GM18498 (cell line): ENCODE data around the gene YAP1.

ENCODE experiments used
- ATAC-seq: cut with Tn5 transposase; IDR thresholded peaks from one replicate; pipeline ENCODE4 v1.9.1; 2021; ENCODE audit warnings: mild to moderate bottlenecking, moderate library complexity; ENCODE audit not compliant: unreplicated experiment

Gene YAP1

DNA sequence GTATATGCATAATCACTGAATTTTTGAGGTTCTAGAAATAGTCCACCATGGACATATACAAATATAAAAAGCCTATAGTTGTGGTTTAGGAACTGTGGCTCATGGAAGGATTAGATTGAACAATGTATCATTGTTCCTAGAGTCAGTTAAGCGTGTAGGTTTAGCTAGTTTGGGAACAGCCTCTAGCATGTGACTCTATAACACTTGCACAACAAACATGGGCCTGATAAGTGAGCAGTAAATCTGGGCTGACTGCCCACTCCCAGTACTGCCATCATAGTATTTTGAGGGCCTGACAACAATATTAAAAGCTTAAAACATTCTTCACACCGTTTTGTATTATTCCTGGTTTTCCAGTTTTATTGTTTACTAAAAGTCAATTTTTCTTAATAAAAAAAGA, 47.0 kb downstream of the YAP1 start:
- no peak for ATAC-seq

DNA sequence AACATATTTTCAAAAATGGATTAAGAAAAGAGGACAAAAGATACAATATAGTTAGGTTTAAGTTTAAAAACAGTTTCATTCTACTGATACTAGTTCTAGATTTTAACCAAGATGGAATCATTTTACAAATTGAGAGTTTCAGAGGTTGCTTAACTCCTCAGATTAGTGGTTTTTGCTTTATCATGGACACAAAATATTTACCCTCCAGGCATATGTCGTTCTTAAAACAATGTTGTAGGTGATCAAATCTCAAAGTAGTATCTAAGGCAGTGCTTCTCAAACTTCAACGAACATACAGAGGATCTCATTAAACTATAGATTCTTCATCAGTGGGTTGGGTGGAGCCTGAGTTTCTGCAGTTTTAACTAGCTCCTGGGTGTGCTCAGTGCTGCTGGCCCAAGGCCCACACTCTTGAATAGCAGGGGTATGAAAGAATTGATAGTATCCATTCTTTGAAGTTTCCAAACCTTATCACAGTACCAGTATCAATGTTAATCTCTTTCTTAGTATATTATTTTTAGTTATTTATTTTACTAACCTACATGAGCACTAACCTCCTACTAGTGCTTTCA, 48.0 kb downstream of the YAP1 start:
- no peak for ATAC-seq

DNA sequence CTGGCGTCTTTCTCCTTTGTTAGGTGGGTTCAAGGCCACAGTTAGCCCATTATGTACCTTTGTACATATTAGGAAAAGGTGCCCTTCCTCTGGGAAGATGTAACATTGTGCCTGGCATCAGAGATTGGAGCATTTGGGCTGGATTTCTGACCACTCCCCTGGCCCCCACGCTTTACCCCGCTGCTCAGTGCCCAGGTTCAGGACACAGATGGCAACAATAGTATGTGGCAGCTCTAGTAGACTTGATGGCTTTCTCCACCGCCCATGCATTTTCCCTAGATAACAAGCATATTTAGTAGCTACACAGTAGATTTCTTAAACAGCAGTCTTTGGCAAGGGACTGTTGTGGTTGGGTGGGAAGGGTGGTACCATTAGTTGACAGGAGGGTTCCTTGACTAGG, 53.1 kb downstream of the YAP1 start:
- ATAC-seq, result no peak

DNA sequence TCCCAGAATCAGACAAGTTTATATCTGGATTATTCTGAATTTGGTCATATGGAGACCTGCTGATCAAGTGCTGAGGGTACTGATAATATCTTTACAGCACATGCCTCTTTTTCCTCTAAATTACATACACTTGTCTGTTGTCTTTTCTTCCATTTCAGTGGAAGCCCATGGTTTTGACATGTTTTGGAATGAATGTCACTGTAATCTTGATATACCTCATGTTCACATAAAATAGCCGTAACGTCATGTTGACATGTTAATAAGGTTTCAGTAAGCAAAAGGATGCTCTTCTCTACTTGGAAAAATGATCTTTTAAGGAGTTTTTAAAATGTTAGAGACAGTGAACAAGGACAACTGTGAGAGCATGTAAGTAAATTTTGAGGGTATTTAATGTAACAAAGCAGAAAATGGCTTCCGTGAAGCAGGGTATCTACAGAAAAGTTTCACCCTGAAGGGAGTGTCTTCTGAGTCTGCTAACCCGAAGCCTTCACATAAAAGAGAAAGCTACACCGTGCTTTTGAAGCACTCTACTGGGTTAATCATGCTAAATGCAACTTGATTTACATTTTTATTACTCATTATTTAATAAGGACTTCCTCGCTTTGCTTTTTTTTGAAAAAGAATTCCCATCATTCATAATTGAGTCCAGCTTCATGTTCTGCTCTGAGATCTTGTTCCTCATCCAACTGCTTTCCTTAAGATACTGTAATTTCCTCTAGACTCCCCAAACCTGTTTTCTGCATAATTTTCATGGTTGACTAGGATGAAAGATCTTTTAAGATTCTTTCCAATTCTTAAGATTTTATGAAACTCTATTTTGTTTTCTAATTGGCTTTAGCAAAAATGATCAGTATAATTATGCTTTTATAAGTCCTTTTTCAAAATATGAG, 56.2 kb downstream of the YAP1 start:
- no peak for ATAC-seq

DNA sequence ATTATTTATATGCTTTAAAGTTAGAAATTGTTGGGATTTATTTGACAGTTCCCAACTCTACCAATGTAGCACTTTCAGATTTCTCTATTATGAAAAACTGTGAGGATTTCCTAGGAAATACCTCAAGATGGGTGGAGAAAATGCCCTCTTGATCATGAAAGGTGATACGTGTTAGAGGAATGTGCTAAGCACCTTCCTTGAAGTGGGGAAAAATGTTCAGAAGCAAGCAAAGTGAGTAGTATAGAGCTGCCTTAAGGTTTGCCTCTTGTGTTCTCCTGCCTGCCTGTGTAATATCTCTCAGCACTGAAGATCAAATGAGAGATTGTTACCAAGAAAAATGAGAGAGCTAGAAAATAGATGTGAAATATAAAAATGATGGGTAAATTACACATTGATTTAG, 58.2 kb downstream of the YAP1 start:
- ATAC-seq, result no peak

DNA sequence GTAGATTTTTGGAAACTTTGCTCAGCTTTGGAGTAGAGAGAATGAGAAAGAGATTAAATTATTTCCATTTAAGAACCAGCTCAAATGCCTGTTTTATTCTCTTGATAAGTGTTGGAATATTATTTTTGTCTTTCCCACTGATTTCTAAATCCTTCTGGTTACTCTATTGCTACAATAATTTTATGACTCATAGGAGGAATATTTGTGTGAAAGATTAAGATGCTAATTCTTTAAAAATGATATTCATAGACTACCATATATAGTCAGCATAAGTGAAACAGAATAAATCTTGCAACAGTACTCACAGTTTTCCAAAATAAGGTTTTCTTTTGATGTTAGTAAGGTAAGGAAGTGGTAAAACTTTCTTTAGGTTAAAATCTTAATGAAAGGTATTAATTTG, 60.9 kb downstream of the YAP1 start:
- no peak for ATAC-seq

DNA sequence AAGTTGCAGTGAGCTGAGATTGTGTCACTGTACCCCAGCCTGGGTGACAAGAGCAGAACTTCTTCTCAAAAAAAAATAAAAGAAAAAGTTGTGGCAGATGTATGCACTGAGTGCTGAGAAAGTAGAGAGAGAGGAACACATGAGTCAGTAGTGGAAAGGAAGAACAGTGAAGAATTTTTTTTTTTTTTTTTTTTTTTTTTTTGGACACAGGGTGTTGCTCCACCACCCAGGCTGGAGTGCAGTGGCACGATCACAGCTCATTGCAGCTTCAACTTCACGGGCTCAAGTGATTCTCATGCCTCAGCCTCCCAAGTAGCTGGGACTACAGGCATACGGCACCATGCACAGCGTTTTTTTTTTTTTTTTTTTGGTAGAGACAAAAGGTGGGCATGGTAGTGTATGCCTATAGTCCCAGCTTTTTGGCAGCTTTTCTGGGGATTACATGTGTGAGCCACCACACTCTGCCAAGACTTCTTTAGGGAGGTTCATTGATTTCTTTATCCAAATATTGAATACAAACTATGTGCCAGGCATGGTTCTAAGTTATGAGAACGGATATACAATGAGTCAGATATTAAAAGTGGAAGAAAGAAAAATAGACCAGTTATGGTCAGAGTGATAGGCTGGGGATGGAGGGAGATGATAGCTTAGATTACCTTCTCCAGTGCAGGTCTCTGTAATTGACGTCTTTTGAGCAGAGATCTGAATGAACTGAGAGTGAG, 62.0 kb downstream of the YAP1 start:
- ATAC-seq, result no peak

DNA sequence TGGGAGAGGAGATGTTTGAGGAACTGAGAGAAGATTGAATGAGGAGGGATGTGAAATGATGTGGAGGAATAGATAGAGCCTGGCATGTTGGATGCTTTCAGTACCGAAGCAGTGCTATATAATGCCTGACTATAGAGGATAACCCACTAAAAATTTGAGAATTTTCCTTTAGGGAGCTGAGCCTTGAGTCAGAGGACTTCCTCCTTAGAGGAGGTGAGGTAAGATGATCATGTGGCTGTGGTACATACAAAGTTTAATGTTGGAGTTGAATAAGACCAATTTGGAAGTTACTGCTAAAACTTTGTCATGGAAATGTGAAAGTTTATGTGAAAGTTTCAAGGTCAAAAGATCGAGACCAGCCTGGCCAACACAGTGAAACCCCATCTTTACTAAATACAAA, 66.9 kb downstream of the YAP1 start:
- ATAC-seq, result no peak

DNA sequence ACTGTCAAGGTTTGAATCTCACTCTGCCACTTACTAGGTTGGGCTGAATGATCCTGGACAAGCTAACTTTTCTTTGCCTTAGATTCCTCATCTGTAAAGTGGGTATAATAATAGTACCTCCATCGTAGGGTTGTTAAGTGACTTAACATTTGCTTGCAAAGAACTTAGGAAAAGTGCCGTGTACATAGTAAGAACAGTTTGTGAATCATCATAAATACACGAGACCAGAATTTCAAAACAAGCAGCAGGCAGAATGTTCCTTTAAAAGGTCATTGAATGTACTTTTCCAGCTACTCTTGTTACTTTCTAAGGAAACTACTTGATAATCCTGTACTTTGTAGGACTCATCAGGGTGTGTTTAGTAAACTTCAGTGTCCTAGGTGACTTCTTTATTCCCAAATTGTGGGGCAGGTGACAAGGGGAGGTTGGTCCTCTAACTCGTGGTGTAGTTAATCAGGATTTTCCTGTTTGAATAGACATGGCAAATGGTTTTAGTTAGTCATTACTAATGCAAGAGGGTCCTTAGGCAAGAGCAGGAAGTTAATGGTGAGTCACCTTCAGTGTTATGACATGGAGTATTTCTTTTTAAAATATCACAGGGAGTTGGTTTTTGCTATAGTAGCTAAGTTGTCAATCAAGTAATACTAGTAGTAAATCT, 67.9 kb downstream of the YAP1 start:
- ATAC-seq, result no peak

DNA sequence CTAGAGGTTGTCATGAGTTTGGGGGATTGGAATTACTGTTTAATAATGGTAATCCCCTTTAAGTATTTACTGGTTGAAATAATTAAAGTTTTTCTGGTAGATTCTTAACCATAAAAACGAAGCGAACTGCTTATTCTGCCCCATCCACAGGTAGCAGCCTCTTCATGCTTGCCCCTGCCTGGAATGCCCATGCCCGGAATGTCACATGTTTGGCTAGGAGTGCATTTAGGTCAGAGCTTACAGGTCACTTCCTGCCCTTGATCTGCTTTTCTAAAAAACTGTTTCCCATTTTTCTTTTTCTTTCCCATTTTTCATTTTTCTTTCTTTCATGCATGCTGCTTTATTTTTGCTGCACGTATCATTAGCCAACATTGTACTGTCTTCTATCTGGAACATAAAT, 69.1 kb downstream of the YAP1 start:
- no peak for ATAC-seq

DNA sequence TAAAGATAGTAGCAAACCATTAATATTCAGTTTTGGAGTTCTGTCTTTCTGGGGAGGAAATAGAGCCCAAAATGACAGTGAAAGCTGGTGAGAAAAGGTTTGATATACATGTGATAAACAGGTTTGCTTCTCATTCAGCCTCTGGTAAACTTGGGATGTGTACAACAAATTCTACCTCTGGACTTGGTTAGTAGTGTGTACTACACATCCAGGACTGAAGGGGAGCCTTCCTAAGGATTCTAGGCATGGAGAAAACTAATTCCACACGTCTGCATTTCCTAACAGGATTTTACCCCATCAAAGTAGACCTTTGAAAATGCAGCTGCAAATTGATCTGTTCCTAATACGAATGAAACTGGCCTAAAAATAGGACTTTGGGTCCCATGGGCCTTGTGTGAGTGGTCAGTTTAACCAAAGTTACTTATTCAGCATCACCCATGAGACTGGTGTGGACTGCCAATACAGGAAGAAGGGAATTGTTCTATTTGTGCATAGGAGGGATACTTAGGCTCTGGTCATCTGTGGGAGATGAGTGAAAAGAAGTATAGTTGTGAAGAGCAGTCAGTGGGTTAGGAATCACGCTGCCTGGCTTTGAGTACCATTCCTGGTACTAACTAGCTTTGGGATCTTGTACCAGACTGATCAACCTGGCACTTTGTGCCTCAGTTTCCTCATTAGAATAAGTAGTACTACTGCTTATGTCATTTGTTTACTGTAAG, 74.2 kb downstream of the YAP1 start:
- ATAC-seq, result no peak

DNA sequence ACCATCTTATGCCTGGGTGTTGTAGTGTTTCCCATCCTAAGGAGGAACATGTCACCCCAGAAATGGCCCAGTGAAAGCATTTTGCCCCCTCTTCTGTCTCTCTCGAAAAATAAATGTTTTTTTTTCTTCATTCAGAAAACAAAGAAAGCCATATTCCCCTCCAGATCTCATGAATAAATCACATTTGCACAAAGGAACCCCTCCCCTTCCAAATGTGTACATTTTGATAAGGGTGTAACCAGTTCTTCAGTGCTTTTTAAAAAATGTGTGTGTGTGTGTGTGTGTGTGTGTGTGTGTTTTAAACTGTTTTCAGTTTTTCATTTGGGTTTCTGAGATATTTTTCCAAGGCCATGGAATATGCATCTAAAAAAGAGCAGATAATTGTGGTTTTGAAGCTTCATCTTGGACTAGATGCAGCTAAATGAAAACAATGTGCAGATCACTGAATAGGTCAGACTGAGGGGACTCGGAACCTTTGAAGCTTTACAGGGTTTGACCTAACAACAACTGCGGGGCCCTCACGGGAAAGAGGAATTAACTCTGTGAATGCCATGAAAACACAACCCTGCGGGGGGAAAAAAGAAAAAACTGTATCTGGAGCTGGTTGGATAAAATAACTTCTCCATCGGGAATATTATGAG, 76.4 kb downstream of the YAP1 start:
- no peak for ATAC-seq

DNA sequence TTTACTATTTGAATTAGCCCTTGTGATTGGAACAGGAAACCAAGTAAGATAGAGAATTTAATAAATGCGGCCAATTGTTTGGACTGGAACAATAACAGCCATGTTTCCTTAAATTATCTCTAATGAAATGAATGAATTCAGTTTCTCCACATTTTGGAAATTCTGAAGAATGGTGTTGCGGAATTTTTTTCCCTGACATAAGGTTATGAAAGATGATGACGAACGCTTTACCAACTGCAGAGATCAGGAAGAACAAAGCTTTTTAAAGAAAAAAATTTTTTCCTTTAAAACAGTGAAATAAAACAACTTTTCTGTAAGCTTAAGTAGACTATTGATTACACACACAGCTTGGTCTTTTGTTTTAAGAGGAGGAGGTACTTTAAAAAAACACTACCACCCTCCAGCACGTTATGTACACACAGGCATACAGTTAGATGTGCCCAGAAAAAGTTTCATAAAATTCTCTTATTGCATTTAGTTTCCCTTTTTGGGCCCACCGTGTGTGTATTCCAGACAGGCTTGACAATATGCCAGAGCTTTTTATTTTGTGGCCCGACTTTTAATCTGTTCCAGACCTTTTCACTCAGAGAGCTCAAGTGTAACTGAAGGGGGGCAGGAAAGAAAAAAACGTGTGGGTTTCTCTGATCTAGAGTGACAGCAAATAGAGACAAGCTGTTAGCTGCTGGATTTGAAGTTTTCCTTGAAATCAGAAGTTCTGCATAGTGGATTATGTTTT, 77.3 kb downstream of the YAP1 start:
- ATAC-seq, result no peak

DNA sequence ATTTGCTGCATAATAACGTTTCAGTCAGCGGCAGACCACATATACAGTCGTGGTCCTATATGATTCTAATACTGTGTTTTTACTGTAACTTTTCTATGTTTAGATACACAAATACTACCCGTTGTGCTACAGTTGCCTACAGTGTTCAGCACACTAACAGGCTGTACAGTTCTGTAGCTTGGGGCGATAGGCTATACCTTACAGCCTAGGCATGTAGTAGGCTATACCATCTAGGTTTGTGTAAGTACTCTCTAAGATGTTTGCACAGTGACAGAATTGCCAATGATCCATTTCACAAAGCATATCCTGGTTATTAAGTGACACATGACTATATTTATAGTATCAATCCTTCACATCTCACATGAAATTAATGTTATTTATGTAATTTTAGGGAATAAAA, 78.2 kb downstream of the YAP1 start:
- no peak for ATAC-seq

DNA sequence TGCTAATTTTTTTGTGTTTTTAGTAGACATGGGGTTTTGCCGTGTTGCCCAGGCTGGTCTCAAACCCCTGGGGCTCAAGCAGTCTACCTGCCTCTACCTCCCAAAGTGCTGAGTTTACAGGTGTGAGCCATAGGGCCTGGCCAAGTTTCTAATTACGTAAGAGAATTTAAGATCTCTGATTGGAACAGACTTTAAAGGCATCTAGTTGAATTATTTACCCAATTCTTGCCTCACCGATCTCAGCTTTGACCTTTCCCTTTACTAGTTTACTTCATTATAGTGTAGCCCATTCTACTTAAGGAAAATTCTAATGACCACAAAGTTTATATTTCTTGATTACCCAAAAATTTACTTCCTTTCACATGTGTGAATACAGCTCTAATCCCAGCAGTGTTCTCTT, 81.6 kb downstream of the YAP1 start:
- no peak for ATAC-seq

DNA sequence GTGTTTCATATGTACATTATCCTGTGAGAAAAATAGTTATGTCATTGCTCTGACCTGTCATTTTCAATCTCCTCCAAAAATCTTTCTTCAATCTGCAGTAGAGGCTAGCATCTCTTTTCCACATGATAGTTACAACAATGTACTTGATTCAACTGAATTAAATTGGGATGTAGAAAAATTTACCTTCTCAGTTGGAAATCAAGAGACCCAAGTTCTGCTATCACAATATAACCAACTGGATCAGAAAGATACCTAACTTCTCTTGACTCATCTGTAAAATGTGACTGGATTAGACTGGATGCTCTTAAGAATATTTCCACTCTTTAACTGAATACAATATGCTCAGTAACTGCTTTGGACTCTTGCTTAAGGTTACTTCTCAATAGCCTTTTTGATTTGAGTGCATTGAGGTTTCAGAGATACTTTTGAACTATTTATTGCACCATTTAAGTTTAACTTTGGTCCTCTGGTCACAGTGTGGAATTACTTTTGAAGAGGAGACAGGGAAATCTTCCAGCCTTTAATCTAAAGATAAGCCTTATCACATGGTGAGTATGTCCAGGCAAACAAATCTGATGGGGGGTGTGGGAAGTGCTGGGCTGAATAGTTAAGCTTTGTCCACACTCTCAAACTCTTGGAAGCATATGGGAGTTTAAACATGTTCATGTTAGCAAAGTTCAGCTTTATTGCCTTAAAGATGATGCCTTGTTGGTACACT, 82.3 kb downstream of the YAP1 start:
- no peak for ATAC-seq

DNA sequence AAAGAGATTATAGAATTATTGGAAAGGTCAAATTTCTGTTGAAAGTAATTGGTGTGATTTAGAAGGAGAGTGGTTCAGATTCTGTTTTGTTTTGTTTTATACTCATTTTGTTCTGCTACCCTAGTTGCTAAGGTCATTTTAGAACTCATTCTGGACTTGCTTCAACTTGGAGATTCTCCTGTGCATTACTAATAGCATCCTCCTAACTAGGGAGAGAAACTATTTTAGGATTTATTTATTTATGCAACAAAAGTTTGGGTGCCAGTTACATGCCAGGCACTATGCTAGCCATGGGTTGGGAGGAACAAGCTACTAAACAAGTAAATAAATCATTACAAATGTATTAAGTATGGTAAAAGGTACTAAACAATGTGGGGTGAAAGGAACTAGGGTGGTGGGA, 84.0 kb downstream of the YAP1 start:
- ATAC-seq, result no peak

DNA sequence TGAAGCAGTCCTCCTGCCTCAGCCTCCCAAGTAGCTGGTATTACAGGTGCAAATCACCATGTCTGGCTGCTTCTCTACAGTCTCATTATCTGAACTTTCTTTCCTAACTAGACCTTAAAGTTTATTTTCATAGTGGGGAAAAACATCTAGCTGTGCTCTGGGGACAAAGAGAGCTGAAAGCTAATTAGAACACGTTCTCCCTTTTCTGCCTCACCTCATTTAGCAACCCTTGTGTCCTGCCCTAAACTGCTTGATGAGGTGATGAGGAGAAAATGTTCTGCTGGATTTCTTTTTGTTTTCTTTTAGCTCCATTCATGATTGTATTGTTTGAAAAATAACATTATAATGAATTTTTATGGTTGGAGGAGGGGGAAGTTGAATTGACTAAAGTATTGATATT, 84.7 kb downstream of the YAP1 start:
- ATAC-seq, result no peak

DNA sequence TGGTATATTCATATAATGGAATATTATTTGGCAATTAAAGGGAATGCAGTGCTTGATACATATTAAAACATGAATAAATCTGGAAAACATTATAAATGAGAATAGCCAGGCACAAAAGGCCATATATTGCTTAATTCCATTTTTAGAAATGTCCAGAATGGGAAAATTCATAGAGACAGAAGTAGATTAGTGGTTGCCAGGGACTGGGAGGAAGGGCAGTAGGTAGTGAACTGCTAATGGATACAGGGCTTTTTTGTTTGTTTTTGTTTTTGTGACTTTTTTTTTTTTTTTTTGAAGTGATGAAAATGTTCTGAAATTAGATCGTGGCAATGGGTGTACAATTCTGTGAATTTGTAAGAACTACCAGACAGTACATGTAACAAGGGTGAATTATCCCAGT, 86.1 kb downstream of the YAP1 start:
- ATAC-seq, result no peak
